Caki2 (cell line): ENCODE data around the gene MEGF6. TPM values are rescaled to one million over a fixed set of nuclear protein-coding genes. Genes with fewer than 3 reads are reported as not detected.

Experiments
- DNase-seq: peaks from one replicate; pipeline ENCODE4 v3.0.0-alpha.2; 2015; ENCODE audit warnings: low read depth
- in situ Hi-C: cut with HindIII; loops from 2 replicates; pipeline ENCODE4 v1.10.0; 2016; ENCODE audit warnings: low sequenced_read_pairs, low pct_unique_long_range_greater_than_20kb, mixed read lengths
- total RNA-seq: library from RNA; depleted of rRNA; stranded (reverse); fragments of >200 nt; shearing (Covaris generic); gene quantifications from 2 replicates; pipeline ENCODE4 v1.2.3, GENCODE V29; 2014; ENCODE audit warnings: low replicate concordance

Gene MEGF6
- total RNA-seq, 1 experiment from 2014 or later, result 21.0 TPM

- in situ Hi-C loops, result no loop called here
These were observed 9.6 kb downstream of the MEGF6 start for GRCh38 chr1:3601743-3602142.

GRCh38 chr1:3600354-3600753 lies 11.0 kb downstream of the MEGF6 start:
- DNase-seq, result no peak
- in situ Hi-C loops, result no loop called here

More at GRCh38 chr1:3601743-3602142, 9.6 kb downstream of the MEGF6 start:
- no peak for DNase-seq

- no peak for DNase-seq
- in situ Hi-C loops, result no loop called here
These were observed 11.5 kb downstream of the MEGF6 start for GRCh38 chr1:3599816-3600215.

- DNase-seq, result no peak
- in situ Hi-C loops, result no loop called here
These were observed 12.0 kb downstream of the MEGF6 start for GRCh38 chr1:3599286-3599811.

GRCh38 chr1:3598522-3599285 lies 12.6 kb downstream of the MEGF6 start:
- no peak for DNase-seq
- in situ Hi-C loops, result no loop called here

GRCh38 chr1:3598051-3598491 lies 13.2 kb downstream of the MEGF6 start:
- no peak for DNase-seq
- in situ Hi-C loops, result no loop called here

- no peak for DNase-seq
- in situ Hi-C loops, result no loop called here
These were observed 13.7 kb downstream of the MEGF6 start for GRCh38 chr1:3597599-3597964.

- in situ Hi-C loops, result no loop called here
- no peak for DNase-seq
These were observed 14.4 kb downstream of the MEGF6 start for GRCh38 chr1:3596663-3597598.

- in situ Hi-C loops, result no loop called here
- DNase-seq, result no peak
These were observed 15.4 kb downstream of the MEGF6 start for GRCh38 chr1:3595949-3596348.

- in situ Hi-C loops, result no loop called here
- DNase-seq, result no peak
These were observed 16.5 kb downstream of the MEGF6 start for GRCh38 chr1:3594706-3595377.

- in situ Hi-C loops, result no loop called here
- no peak for DNase-seq
These were observed 17.6 kb downstream of the MEGF6 start for GRCh38 chr1:3593745-3594144.

- no peak for DNase-seq
These were observed 18.0 kb downstream of the MEGF6 start for GRCh38 chr1:3593334-3593733.

GRCh38 chr1:3590951-3591865 lies 20.1 kb downstream of the MEGF6 start:
- in situ Hi-C loops, result no loop called here

More at GRCh38 chr1:3593334-3593733, 18.0 kb downstream of the MEGF6 start:
- in situ Hi-C loops, result no loop called here

GRCh38 chr1:3590139-3590763 lies 21.1 kb downstream of the MEGF6 start:
- in situ Hi-C loops, result no loop called here
- DNase-seq, result no peak

More at GRCh38 chr1:3590951-3591865, 20.1 kb downstream of the MEGF6 start:
- DNase-seq, result no peak

GRCh38 chr1:3588395-3588794 lies 22.9 kb downstream of the MEGF6 start:
- in situ Hi-C loops, result no loop called here
- DNase-seq, result no peak

GRCh38 chr1:3586986-3587759 lies 24.1 kb downstream of the MEGF6 start:
- no peak for DNase-seq
- in situ Hi-C loops, result no loop called here
